ENCODE measurements around the gene SNX3. TPM values are rescaled to one million over a fixed set of nuclear protein-coding genes. Genes with fewer than 3 reads are reported as not detected.
A peak's percentile ranks its signal among the peaks of the same experiment; 100 is the strongest.

SNX3 gene
- total RNA-seq, 4 donors from 2014 or later = 81.2 to 136 (median 121) TPM

- Histone ChIP-seq H3K4me3 (no peak overlapping the region), H3K27me3 (peaks cover 100% of the 10 kb centered on the region), H3K27ac (no peak overlapping the region), H3K36me3 (no peaks in the 10 kb centered on the region), H3K9me3 (no peaks in the 10 kb centered on the region), H3K4me1 (peaks cover 21 to 63% (median 40%) of the 10 kb centered on the region in 4 donors)
- no peak for DNase-seq
- in situ Hi-C loops (cut with MboI; ENCODE audit: low pct_ligation_motif_present in 1 of 4, low pct_unique_long_range_greater_than_20kb in 1 of 4, low sequenced_read_pairs in 3 of 4) = no loop called here
- WGBS, 2 donors (ENCODE audit: low coverage in 1 of 2) = 21 to 27% methylated on average over 29 to 31 of the region's 31 CpGs
- no peak for TF ChIP-seq POLR2A (IDR thresholded peaks at IDR 0.05)
- TF ChIP-seq CTCF (IDR thresholded peaks at IDR 0.05) = no peak
- intact Hi-C loops (cut with DNase I; ENCODE audit: low total_unique reads) = no loop called here
These were observed 90.2 kb downstream of the SNX3 start for GRCh38 chr6:108170332-108171290.

GRCh38 chr6:108169464-108170331 lies 91.1 kb downstream of the SNX3 start:
- TF ChIP-seq POLR2AphosphoS5 (IDR thresholded peaks at IDR 0.05) (no peak), CTCF (IDR thresholded peaks at IDR 0.05) (no peak), POLR2A (IDR thresholded peaks at IDR 0.05) (no peak), EP300 (IDR thresholded peaks at IDR 0.05; ENCODE audit: low read depth) (no peak)
- peaks cover 26 to 64% (median 44%) of the 10 kb centered on the region in 4 donors for H3K4me1 ChIP-seq
- no peak for DNase-seq
- no peaks in the 10 kb centered on the region for H3K36me3 ChIP-seq
- H3K4me3 ChIP-seq = peak overlapping the region in 2 of 4 donors; percentile 7 to 37
- no peaks in the 10 kb centered on the region for H3K9me3 ChIP-seq
- H3K27me3 ChIP-seq = peaks cover 100% of the 10 kb centered on the region
- 12 to 20% methylated on average over 7 to 50 of the region's 55 CpGs for WGBS, 2 donors (ENCODE audit: low coverage in 1 of 2)
- intact Hi-C loops (cut with DNase I; ENCODE audit: low total_unique reads) (no loop called here), in situ Hi-C loops (cut with MboI; ENCODE audit: low pct_ligation_motif_present in 1 of 4, low pct_unique_long_range_greater_than_20kb in 1 of 4, low sequenced_read_pairs in 3 of 4) (no loop called here)
- H3K27ac ChIP-seq = no peak overlapping the region

GRCh38 chr6:108168501-108169463 lies 92.1 kb downstream of the SNX3 start:
- intact Hi-C loops (cut with DNase I; ENCODE audit: low total_unique reads) (no loop called here), in situ Hi-C loops (cut with MboI; ENCODE audit: low pct_ligation_motif_present in 1 of 4, low pct_unique_long_range_greater_than_20kb in 1 of 4, low sequenced_read_pairs in 3 of 4) (no loop called here)
- H3K9me3 ChIP-seq = no peaks in the 10 kb centered on the region
- TF ChIP-seq CTCF (IDR thresholded peaks at IDR 0.05) = peak in 2 of 5 experiments; percentile 20 to 28
- no peak for TF ChIP-seq EP300 (IDR thresholded peaks at IDR 0.05; ENCODE audit: low read depth)
- H3K4me1 ChIP-seq = peaks cover 26 to 60% (median 43%) of the 10 kb centered on the region in 4 donors
- DNase-seq = peak; percentile 29
- no peaks in the 10 kb centered on the region for H3K36me3 ChIP-seq
- H3K4me3 ChIP-seq = peak overlapping the region in 2 of 4 donors; percentile 7 to 37
- peaks cover 100% of the 10 kb centered on the region for H3K27me3 ChIP-seq
- WGBS, 2 donors (ENCODE audit: low coverage in 1 of 2) = 4% methylated on average over 48 of the region's 63 CpGs; no CpG with 5 or more reads in 1 of the 2 donors
- no peak overlapping the region for H3K27ac ChIP-seq

Measured in transverse colon (tissue), 4 donors.